Activated B cell treated with CpG ODN at 0.5 μM for 24 hours (primary cell): ENCODE measurements around the gene HAPLN3. TPM values are rescaled to one million over a fixed set of nuclear protein-coding genes. Genes with fewer than 3 reads are reported as not detected.

ENCODE experiments used
- ATAC-seq: fragments of 200-7000 bp; cut with Tn5 transposase; one replicate; pipeline ENCODE4 v1.10.0; 2021; ENCODE audit warnings: low read depth, mild to moderate bottlenecking, moderate library complexity
- CTCF ChIA-PET: fragments of 350-600 bp; sonication (Branson Sonifier 250); formaldehyde crosslinking; loops from one replicate; lab custom pipeline; 2021; ENCODE audit warnings: antibody characterized with exemption; lab: Charles Lee
- POLR2A ChIA-PET: fragments of 350-600 bp; sonication (Branson Sonifier 250); formaldehyde crosslinking; loops from one replicate; lab custom pipeline; 2021; ENCODE audit warnings: antibody characterized with exemption; lab: Charles Lee
- DNase-seq: peaks from one replicate; pipeline ENCODE4 v3.0.0; 2022
- H3K27ac Mint-ChIP-seq: one replicate; pipeline ENCODE4 v1.8.0; 2020; ENCODE audit warnings: mixed read lengths
- H3K27me3 Mint-ChIP-seq: one replicate; pipeline ENCODE4 v1.8.0; 2021; ENCODE audit warnings: mixed read lengths
- H3K36me3 Mint-ChIP-seq: one replicate; pipeline ENCODE4 v1.8.0; 2021; ENCODE audit warnings: low read depth, mixed read lengths
- H3K4me1 Mint-ChIP-seq: one replicate; pipeline ENCODE4 v1.8.0; 2021; ENCODE audit warnings: mixed read lengths
- H3K4me3 Mint-ChIP-seq: one replicate; pipeline ENCODE4 v1.8.0; 2020; ENCODE audit warnings: mild to moderate bottlenecking, mixed read lengths
- H3K9me3 Mint-ChIP-seq: one replicate; pipeline ENCODE4 v1.8.0; 2020; ENCODE audit warnings: mixed read lengths
- intact Hi-C: fragments of 100-400 bp; cut with micrococcal nuclease; formaldehyde crosslinking; loops from one replicate; pipeline ENCODE4 v1.15.1; 2024
- total RNA-seq: library from RNA; stranded (reverse); gene quantifications from 2 replicates; pipeline ENCODE4 v1.2.3, GENCODE V29; 2022
- TF ChIP-seq, protein P1 (sequence below): fragments of 200-600 bp; IDR thresholded peaks from one replicate; pipeline ENCODE4 v1.8.0; 2022; ENCODE audit warnings: antibody characterized with exemption, mild to moderate bottlenecking

The HAPLN3 gene
- total RNA-seq, 1 donor from 2014 or later: 9.1 TPM

- TF ChIP-seq, protein P1, sequence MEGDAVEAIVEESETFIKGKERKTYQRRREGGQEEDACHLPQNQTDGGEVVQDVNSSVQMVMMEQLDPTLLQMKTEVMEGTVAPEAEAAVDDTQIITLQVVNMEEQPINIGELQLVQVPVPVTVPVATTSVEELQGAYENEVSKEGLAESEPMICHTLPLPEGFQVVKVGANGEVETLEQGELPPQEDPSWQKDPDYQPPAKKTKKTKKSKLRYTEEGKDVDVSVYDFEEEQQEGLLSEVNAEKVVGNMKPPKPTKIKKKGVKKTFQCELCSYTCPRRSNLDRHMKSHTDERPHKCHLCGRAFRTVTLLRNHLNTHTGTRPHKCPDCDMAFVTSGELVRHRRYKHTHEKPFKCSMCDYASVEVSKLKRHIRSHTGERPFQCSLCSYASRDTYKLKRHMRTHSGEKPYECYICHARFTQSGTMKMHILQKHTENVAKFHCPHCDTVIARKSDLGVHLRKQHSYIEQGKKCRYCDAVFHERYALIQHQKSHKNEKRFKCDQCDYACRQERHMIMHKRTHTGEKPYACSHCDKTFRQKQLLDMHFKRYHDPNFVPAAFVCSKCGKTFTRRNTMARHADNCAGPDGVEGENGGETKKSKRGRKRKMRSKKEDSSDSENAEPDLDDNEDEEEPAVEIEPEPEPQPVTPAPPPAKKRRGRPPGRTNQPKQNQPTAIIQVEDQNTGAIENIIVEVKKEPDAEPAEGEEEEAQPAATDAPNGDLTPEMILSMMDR: no peak
- H3K36me3 Mint-ChIP-seq: no peaks in the 10 kb centered on the region
- ATAC-seq: no peak
- no peak overlapping the region for H3K27ac Mint-ChIP-seq
- no peaks in the 10 kb centered on the region for H3K27me3 Mint-ChIP-seq
- intact Hi-C loops: loop anchor here (1.0 kb wide), 2 partner anchors 176 to 209 kb away; no protein-coding TSS in a partner anchor
- H3K4me1 Mint-ChIP-seq: no peaks in the 10 kb centered on the region
- no peak for DNase-seq
- H3K9me3 Mint-ChIP-seq: no peaks in the 10 kb centered on the region
- H3K4me3 Mint-ChIP-seq: no peak overlapping the region
- POLR2A ChIA-PET: no interaction called here
- CTCF ChIA-PET: interaction anchor here (0.7 to 2.8 kb wide), 4 partner anchors 177 to 212 kb away, joined by 3 to 31 read pairs (median 4); partner anchors contain the start of genes AEN and ISG20
Measured at GRCh38 chr15:88833731-88834100, 61.6 kb downstream of the HAPLN3 start.

DNA sequence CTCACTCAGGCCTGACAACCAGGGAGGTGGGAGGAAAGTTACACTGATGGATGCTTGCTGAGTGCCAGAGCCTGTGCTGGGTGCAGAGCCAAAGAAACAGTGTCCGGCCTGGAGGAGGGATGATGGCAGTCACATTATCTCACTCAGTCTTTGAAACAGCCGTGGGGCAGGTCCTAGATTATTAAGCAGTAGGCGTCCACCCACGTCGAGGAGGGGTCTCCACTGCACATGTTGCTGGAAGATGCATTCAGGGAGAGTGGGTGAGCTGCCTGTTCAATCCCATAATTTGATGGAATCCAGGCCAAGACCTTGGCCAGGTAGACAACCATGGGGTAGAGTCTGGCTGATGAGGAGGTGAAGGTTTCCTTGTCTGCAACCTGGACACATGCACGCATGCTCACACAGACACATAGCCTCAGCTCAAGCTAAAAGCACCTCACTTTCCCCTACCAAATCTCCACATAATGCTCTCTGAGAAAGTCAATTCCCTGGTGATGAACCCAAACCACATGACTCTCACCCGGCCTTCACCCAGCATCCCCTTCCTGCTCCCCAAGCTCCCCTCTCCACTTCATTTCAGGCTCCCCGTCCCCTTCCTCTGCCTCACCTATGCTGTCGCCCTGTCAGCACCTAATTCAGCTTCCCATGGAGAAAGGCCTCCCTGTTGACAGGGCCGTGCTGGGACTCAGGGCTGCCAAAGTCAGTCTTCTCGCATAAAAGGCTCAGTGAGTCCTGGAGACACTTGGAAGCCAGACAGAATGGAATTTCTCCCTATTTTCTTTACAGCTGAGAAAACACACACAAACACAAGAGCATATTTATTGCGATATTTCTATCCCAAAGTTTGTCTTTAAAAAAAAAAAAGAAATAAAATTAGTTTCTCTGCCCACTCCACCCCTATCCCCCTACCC, 62.3 kb downstream of the HAPLN3 start:
- Mint-ChIP-seq H3K4me1 (no peaks in the 10 kb centered on the region), H3K27me3 (peaks cover 2% of the 10 kb centered on the region), H3K36me3 (no peaks in the 10 kb centered on the region), H3K9me3 (no peaks in the 10 kb centered on the region), H3K4me3 (no peak overlapping the region), H3K27ac (no peak overlapping the region)
- DNase-seq (no peak), ATAC-seq (no peak)
- TF ChIP-seq, protein P1: no peak
- CTCF ChIA-PET: interaction anchor here (0.7 to 2.8 kb wide), 4 partner anchors 176 to 211 kb away, joined by 3 to 31 read pairs (median 4); partner anchors contain the start of genes AEN and ISG20
- POLR2A ChIA-PET: no interaction called here
- intact Hi-C loops: no loop called here

GRCh38 chr15:88830016-88830415, 65.3 kb downstream of the HAPLN3 start:
- ChIA-PET POLR2A (no interaction called here), CTCF (no interaction called here)
- ATAC-seq: no peak
- Mint-ChIP-seq H3K4me1 (no peaks in the 10 kb centered on the region), H3K27ac (no peak overlapping the region), H3K36me3 (no peaks in the 10 kb centered on the region), H3K27me3 (peaks cover 2% of the 10 kb centered on the region), H3K4me3 (no peak overlapping the region), H3K9me3 (no peaks in the 10 kb centered on the region)
- no peak for DNase-seq
- intact Hi-C loops: no loop called here
- TF ChIP-seq, protein P1: no peak

DNA sequence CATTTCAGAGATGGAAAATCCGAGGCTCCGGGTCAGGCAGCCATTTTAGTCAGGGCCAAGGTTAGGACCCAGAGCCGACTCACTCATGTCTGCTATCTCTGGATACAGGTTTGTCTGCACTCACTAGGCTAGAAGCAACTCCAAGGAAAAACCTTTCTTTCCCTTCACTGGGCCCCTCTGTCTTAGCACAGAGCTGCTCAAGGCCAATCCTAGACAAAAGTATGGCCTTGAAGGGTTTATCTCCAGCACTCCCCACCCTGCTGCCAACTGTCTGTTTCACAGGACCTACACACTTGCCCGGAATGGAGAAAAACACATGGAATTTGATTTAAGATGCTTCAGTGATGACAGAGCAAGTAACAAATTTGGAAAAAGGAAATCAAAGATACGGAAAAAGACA, 66.6 kb downstream of the HAPLN3 start:
- H3K27me3 Mint-ChIP-seq: peaks cover 4% of the 10 kb centered on the region
- ChIA-PET CTCF (no interaction called here), POLR2A (no interaction called here)
- intact Hi-C loops: no loop called here
- no peak for DNase-seq
- no peaks in the 10 kb centered on the region for H3K4me1 Mint-ChIP-seq
- H3K4me3 Mint-ChIP-seq: no peak overlapping the region
- TF ChIP-seq, protein P1: no peak
- H3K9me3 Mint-ChIP-seq: no peaks in the 10 kb centered on the region
- H3K27ac Mint-ChIP-seq: no peak overlapping the region
- H3K36me3 Mint-ChIP-seq: no peaks in the 10 kb centered on the region
- no peak for ATAC-seq

Other genes starting within 250 kb of the HAPLN3 start
- gene ACAN, start 92.1 kb downstream of the HAPLN3 start, total RNA-seq: not detected in 2 replicates
- 2.4 and 3.5 TPM in 2 replicates for gene MFGE8, start 17.8 kb upstream of the HAPLN3 start, total RNA-seq
- 40.7 and 48.8 TPM in 2 replicates for gene ABHD2, start 192.9 kb upstream of the HAPLN3 start, total RNA-seq